CD4-positive, alpha-beta T cell treated with Interleukin-12 subunit alpha and Interleukin-12 subunit beta, for 1 hour (primary cell): ENCODE measurements around the gene MATR3.
A peak's percentile ranks its signal among the peaks of the same experiment; 100 is the strongest.
"Not testable (repeated sequence)": the region's sequence is repeated elsewhere in the genome, so short reads cannot be mapped to it uniquely, and the experiment has no call there.

Source experiments
- DNase-seq: peaks from one replicate; pipeline ENCODE4 v3.0.0-alpha.2; 2020

Gene MATR3, protein sequence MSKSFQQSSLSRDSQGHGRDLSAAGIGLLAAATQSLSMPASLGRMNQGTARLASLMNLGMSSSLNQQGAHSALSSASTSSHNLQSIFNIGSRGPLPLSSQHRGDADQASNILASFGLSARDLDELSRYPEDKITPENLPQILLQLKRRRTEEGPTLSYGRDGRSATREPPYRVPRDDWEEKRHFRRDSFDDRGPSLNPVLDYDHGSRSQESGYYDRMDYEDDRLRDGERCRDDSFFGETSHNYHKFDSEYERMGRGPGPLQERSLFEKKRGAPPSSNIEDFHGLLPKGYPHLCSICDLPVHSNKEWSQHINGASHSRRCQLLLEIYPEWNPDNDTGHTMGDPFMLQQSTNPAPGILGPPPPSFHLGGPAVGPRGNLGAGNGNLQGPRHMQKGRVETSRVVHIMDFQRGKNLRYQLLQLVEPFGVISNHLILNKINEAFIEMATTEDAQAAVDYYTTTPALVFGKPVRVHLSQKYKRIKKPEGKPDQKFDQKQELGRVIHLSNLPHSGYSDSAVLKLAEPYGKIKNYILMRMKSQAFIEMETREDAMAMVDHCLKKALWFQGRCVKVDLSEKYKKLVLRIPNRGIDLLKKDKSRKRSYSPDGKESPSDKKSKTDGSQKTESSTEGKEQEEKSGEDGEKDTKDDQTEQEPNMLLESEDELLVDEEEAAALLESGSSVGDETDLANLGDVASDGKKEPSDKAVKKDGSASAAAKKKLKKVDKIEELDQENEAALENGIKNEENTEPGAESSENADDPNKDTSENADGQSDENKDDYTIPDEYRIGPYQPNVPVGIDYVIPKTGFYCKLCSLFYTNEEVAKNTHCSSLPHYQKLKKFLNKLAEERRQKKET

DNA sequence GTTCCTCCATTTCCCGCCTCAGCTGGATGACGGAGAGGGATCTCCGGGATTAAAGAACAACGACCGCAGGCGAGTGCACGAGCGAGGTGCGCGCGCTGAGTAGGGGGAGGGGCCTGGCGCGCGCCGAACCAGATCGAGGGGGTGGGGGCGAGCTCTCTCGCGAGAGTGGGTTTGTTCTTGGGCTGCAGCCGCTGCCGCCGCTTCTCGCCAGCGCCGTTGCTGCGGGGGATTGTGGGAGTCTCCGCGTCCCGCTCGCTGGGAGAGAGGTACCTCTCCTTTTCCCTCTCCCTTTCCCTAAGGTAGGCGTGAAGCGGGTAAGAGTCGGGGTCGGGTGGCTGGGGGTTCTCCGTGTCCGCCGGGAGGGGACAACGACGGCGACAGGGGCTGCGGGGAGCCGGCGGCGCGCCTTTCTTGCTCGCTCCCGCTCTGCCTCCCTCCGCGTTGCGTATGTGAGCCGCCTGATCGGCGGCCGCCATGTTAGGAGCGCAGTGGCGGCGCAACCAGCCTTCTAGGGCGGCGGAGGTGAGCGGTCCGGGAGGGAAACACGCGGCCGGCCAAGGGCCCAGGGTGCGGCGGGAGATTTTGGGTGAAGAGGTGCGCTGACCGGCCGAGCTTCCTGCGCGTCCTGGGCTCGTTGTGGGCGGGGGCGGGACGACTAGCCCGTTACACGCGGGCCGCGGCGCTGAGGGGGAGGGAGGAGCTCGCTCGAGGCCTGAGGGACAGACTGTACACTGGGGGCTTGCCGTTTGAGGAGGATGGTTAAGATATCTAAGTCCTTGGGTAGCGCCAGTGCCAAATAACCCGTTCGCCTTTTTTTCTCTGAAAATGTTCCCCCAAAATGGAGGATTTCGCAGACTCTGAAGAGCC lies at the start of gene MATR3:
TSS of gene MATR3 (plus strand) at position 234 of the 867 bp plus-strand sequence. CDS start 13,676 bp downstream, outside the sequence.
- DNase-seq, result peak; percentile 94

DNA sequence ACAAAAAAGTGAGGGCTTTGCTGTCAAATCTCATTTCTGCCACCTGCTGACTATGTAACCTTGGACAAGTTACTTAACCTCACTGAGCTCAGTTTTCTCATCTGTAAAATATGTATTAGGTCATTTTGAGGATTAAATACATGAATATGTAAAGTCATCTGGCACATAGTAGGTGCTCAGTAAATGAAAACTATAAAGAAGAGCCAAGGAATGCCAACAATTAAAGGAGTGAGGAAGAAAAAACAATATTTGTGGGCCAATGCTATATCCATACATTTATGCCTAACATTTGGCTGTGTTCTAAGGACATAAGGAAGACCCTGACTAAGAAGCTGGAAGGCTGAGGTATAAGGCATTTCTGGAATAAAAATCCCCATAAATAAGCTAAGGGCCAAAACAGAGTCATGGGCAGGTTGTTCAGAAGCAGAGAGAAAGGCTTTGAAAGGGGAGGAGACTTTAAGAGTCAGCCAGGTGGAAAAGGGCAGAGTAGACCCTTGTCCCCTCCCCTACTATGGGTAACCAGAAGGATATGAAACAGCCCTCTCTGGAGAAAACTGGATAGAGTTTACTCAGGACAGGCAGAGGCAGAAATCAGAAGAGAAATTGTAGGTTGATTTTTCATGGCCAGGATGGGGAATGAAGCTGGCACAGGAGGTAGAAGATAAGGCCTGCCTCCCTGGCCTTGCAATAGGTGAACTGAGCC lies 47.8 kb upstream of the MATR3 start:
- no peak for DNase-seq

DNA sequence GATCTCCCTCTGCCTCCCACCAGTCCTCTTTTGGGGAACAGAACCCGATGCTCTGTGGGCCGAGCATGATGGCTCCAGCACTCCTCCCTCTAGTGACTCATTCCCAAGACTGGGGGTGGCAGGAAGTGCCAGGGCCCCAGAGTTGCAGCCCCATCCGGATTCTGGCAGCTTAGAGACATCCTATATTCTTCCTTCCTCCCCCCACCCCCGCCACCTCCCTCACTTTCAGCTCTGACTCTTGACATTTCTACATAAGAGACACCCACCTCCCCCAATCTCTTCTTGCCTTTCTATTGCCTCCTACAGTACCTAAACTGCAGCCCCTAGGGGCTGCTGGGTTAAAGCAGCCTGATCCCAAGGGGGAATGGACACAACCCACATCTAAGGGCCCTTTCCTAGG lies 47.1 kb upstream of the MATR3 start:
- DNase-seq, result peak; percentile 10

- no peak for DNase-seq
Observed at GRCh38 chr5:139248826-139249453, 44.6 kb upstream of the MATR3 start.

- DNase-seq, result peak; percentile 56
Observed at GRCh38 chr5:139251281-139251687, 42.3 kb upstream of the MATR3 start.

- DNase-seq, result no peak
Observed at GRCh38 chr5:139251695-139252288, 41.7 kb upstream of the MATR3 start.

GRCh38 chr5:139253115-139253514 lies 40.4 kb upstream of the MATR3 start:
- DNase-seq, result no peak

DNA sequence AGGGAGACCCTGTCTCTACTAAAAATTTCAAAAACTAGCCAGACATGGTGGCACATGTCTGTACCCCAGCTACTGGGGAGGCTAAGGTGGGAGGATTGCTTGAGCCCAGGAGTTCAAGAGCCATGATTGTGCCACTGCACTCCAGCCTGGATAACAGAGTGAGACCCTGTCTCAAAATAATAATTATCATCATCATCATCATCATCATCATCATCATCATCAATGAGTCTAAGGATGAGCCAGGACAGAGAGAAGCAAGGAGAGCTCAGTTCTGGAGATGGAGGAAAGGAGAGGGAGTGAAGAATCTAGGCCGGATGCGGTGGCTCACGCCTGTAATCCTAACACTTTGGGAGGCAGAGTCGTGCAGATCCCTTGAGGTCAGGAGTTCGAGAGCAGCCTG lies 36.7 kb upstream of the MATR3 start:
- no peak for DNase-seq

- DNase-seq, result no peak
Observed at GRCh38 chr5:139262059-139262741, 31.3 kb upstream of the MATR3 start.

DNA sequence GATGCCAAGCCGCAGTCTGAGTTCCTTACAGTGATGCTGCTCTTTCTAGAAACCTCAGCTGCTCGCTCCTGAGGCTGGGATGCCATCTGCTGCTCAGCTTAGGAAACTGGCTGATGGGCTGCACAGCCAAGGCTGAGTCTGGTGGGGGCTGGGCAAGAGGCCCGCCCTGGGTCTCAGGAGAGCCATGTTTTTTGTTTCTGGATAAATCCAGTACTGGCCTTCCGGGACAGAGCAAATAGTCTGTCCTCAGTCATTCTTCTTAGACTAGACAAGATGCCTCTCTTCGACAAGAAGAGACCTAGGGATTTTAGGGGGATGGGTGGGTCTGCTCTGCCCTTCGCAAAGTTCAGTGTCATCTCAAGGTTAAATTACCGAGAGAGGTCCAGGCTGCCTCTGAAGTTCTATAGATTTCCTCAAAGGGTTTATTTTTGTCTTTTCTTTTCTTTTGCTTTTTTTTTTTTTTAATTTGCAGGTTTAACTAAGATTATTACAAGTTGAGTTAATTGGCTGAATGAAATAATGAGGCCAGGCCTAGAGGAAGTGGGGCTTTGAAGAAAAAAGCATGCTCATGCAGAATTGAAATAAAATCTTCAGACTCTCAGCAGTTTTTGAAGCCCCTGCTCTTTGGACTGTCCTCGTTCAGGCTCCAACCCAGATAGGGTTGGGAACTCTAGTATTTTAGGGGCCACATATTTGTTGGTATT lies 30.6 kb upstream of the MATR3 start:
- DNase-seq, result peak; percentile 64

DNA sequence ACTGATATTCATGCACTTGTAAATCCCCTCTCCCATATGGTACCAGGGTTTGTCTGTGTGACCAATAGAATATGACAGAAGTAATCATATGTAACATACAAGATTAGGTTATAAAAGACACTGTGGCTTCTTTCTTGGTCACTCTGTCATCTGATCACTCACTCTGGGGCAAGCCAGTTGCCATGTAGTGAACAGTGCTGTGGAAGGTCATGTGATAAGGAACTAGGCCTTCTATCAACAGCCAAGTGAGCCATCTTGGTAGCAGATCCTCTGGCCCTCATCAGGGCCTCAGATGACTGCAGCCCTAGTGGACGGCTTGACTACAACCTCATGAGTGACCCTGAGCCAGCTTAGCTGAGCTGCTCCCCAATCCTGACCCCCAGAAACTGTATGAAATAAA lies 30.0 kb upstream of the MATR3 start:
- DNase-seq, result no peak

- no peak for DNase-seq
Observed at GRCh38 chr5:139263946-139264345, 29.6 kb upstream of the MATR3 start.

GRCh38 chr5:139265001-139265400 lies 28.5 kb upstream of the MATR3 start:
- no peak for DNase-seq

DNA sequence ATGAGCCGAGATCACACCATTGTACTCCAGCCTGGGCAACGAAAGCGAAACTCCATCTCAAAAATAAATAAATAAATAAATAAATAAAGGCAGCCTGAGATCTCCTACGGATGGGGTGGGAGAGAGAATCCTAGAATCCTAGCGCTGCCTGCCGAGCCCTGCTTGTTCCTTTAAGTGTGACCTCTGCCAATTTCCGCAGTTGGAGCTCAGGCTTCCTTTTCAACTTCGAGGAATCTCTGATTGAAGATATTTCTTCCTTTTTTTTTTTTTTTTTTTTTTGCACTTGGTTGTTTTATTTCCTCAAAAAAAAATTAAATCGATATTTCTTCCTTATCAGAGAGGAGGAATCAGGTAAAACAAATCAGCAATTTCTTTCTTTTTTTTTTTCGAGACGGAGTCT lies 27.3 kb upstream of the MATR3 start:
- no peak for DNase-seq

DNA sequence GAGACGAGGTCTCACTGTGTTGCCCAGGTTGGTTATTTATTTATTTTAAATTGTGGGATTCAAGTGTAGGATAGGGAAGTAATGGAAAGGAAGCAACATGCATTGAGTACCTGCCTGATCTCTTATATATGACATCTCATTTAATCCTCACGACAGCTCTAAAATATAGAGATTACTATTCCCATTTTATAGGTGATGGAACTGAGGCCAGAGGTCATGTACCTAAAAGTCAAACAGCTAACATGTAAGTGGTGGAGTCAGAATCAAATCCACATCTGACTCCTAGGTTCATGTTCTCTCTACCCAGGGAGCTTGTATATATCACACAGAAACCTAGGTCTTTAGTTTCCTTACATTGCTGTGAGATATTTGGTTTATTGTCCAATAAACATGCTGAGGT lies 26.1 kb upstream of the MATR3 start:
- DNase-seq, result no peak

- peak; percentile 30 for DNase-seq
Observed at GRCh38 chr5:139268364-139269202, 25.0 kb upstream of the MATR3 start.

DNA sequence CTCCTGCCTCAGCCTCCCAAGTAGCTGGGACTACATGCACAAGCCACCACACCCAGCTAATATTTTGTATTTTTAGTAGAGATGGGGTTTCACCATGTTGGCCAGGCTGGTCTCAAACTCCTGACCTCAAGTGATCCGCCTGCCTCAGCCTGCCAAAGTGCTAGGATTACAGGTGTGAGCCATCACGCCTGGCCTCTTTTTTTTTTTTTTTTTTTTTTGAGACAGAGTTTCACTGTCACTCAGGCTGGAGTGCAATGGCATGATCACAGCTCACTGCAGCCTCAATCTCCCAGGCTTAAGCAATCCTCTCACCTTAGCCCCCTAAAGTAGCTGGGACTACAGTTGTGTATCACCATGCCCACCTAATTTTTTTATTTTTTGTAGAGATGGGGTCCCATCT lies 22.8 kb upstream of the MATR3 start:
- not testable (repeated sequence) for DNase-seq

DNA sequence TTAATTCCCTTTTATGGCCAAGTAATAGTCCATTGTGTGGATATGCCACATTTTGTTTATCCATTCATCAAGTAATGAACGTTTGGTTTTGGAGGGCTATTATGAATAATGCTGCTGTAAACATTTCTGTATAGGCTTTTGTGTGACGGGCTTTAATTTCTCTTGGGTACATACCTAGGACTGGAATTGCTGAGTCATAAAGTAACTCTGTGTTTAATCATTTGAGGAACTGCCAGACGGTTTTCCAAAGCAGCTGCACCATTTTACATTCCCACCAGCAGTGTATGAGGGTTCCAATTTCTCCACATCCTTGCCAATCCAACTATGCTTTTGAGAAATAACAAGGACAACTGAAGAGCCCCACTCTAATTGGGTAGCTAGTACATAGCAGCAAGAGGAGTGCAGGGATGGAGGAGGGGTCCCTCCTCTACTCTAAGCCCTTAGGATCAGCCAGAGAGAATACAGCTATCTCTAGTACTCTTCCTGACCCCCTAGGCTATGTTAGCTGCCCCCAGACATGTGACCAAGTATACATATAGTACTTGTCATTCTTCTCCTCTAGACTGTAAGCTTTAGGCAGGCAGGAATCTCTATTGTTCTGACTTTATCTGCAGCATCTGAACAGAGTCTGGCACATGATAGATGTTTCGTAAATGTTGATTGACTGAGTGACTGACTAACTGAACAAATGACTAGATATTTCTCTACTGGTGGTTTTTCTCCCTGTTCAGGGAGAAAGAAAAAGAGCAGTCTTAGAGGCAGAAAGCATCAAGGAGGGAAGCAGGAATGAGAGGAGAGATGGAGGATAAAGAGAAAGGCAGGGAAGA lies 22.1 kb upstream of the MATR3 start:
- DNase-seq, result no peak
